Measurements from ENCODE around the gene SNPH.

SNPH gene

GRCh38 chr20:1298166-1298565 is 32.1 kb downstream of the SNPH start:
- H3K27ac ChIP-seq, result no peak overlapping the region
- TF ChIP-seq CTCF (conservative IDR thresholded peaks at IDR 0.05), result no peak

- TF ChIP-seq CTCF (conservative IDR thresholded peaks at IDR 0.05), result no peak
- H3K27ac ChIP-seq, result no peak overlapping the region
Measured at GRCh38 chr20:1298888-1299511, 32.9 kb downstream of the SNPH start.

- TF ChIP-seq CTCF (conservative IDR thresholded peaks at IDR 0.05), result peak; percentile 43; the same call in 1 of the 2 replicates
- H3K27ac ChIP-seq, result no peak overlapping the region
Measured at GRCh38 chr20:1299522-1299921, 33.4 kb downstream of the SNPH start.

- no peak for TF ChIP-seq CTCF (conservative IDR thresholded peaks at IDR 0.05)
- H3K27ac ChIP-seq, result no peak overlapping the region
Measured at GRCh38 chr20:1300083-1300840, 34.2 kb downstream of the SNPH start.

- no peak overlapping the region for H3K27ac ChIP-seq
- no peak for TF ChIP-seq CTCF (conservative IDR thresholded peaks at IDR 0.05)
Measured at GRCh38 chr20:1301031-1301529, 35.0 kb downstream of the SNPH start.

- H3K27ac ChIP-seq, result no peak overlapping the region
- TF ChIP-seq CTCF (conservative IDR thresholded peaks at IDR 0.05), result no peak
Measured at GRCh38 chr20:1302685-1303541, 36.8 kb downstream of the SNPH start.
